NCI-H2107 treated with DMSO at 0.1 percent for 48 hours (cell line): Measurements from ENCODE around the gene CGN.

Experiments used
- DNase-seq: peaks from one replicate; lab custom pipeline; 2025; ENCODE audit not compliant: unreplicated experiment; lab: John Stamatoyannopoulos, UW

Gene CGN

DNA sequence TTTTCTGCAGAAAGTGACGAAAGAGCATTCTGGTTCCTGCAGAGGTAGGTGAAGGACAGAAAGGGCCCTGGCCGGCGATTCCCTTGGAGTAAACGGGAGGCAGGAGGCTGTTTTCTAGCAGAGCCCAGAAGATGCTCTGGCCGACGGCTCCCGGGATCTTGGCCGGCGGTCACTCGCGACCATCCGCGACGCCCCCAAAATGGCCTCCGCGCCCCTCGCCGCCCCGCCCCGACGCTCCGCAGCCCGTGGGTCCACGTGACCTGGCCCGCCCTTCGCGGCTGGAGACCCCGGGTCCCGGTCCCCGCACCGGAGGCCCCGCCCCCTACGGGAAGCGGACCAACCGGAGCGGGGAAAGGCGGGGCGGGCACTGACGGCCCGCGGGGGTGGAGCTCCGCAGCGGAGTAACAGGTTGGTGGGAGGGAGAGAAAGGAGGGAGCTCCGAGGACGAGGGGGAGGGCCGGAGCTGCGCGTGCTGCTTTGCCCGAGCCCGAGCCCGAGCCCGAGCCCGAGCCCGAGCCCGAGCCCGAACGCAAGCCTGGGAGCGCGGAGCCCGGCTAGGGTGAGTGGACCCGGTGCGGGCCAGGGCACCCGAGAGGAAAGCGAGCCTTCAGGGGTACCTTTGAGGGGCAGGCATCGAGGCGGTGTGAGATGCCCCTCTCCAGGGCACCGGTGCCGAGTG lies at the start of gene CGN:
TSS of gene CGN (plus strand) at position 431 of the 679 bp plus-strand sequence. CDS start 7,133 bp downstream, outside the sequence.
- peak; percentile 85 for DNase-seq

DNA sequence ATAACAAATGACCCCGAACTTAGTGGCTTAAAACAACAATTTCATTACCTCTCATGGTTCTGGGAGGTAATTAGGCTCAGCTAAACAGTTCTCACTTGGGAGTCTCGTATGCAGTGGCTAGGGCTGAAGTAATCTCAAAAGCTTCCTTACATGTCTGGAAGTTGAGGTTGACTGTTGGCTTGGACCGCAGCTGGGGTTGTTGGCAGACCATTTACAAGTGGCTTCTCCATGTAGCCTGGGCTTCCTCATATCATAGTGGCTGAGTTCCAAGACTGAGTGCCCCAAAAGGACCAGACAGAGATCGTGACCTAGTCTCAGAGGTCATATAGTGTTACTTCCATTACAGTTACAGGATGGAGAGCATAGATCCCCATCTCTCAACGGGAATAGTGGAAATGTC lies 49.5 kb upstream of the CGN start:
- DNase-seq, result no peak

GRCh38 chr1:151465026-151465425 lies 46.2 kb upstream of the CGN start:
- no peak for DNase-seq

GRCh38 chr1:151472856-151473731 lies 38.1 kb upstream of the CGN start:
- DNase-seq, result no peak

- DNase-seq, result no peak
Measured at GRCh38 chr1:151474745-151475144, 36.4 kb upstream of the CGN start.

GRCh38 chr1:151475175-151475574 lies 36.0 kb upstream of the CGN start:
- DNase-seq, result no peak

DNA sequence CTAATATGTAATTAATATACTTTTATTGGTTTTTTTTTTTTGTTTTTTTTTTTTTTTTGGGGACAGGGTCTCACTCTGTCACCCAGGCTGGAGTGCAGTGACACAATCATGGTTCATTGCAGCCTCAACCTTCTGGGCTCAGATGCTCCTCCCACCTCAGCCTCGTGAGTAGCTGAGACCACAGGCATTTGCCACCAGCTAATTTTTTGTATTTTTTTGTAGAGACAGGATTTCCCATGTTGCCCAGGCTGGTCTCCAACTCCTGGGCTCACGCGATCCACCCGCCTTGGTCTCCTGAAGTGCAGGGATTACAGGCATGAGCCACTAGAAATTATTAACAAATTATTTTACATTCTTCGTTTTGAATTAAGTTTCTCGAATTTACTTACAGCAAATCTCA lies 35.1 kb upstream of the CGN start:
- no peak for DNase-seq

GRCh38 chr1:151477066-151477465 lies 34.1 kb upstream of the CGN start:
- no peak for DNase-seq

- no peak for DNase-seq
Measured at GRCh38 chr1:151478140-151478812, 32.9 kb upstream of the CGN start.

GRCh38 chr1:151478923-151479322 lies 32.3 kb upstream of the CGN start:
- DNase-seq, result no peak

DNA sequence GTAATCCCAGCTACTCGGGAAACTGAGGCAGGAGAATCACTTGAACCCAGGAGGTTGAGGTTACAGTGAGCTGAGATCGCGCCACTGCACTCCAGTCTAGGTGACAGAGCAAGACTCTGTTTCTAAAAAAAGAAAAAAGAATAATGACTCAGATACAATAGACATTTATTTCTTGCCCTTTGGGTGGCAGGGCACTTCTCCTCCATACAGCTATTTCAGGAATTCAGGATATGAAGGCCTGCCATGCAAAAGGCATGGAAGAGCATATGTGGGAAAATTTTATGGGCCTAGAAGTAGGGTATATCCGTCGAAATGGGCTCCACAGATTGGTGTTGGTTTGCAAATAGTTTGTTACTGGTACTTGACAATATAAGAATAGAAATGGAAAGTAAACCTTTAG lies 31.7 kb upstream of the CGN start:
- DNase-seq, result no peak

DNA sequence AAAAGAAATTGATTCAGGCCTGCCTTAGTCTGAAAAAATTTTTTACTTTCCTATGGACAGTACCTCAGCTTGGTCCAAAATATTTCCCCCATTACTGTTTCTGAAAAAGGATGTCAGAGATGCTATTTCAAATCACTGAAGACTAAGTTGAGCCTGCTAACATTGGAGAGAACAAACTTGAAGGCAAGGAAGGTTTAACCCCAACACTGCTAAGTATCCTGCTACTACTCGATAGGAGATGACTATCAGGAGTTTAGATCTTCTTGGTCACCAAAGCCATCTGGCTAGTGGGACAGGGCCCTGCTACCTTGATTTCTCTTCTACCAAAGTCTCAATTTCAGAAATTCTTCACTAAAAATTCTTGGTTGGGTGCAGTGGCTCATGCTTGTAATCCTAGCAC lies 29.2 kb upstream of the CGN start:
- DNase-seq, result no peak

GRCh38 chr1:151485685-151486255 lies 25.4 kb upstream of the CGN start:
- no peak for DNase-seq

DNA sequence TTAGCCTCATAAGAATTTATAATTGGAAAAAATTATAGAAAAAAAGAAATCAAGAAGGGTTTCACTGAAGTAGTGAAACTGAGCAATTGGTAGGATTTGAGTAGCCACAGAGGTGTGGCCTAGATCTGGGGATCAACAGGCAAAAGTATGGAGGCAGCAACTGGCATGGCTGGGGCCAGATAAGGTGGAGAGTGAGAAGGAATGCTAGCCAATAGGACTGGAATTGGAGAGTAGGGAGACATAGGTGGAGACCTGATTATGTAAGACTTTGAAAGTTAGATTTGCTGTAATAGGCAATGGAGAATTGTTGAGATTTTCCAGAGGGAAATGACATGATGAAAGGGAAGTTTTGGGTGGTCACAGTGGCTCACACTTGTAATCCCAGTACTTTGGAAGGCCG lies 24.6 kb upstream of the CGN start:
- no peak for DNase-seq

GRCh38 chr1:151491641-151492040 lies 19.5 kb upstream of the CGN start:
- no peak for DNase-seq

GRCh38 chr1:151492120-151492519 lies 19.1 kb upstream of the CGN start:
- DNase-seq, result no peak

DNA sequence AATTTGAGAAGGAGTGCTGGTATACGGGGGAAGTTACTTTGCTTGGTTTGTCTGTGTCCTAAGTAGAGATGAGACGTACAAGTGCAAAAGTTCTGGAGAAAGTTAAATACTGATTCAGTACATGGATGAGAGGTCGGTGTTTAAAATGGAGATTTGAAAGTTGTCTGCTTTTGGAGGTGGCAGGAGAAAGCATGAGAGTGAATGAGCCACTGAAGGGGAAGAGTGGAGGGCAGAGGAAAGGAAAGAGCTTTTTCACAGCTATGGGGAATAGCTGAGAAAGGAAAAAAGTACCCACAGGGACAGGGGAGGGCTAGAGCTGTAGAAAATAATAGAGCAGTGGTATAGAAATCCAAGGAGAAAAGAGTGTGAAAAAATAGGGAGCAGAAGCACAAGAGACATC lies 18.1 kb upstream of the CGN start:
- no peak for DNase-seq

- DNase-seq, result no peak
Measured at GRCh38 chr1:151494741-151495281, 16.4 kb upstream of the CGN start.

GRCh38 chr1:151495316-151495715 lies 15.9 kb upstream of the CGN start:
- DNase-seq, result no peak

- DNase-seq, result no peak
Measured at GRCh38 chr1:151499365-151499764, 11.8 kb upstream of the CGN start.

DNA sequence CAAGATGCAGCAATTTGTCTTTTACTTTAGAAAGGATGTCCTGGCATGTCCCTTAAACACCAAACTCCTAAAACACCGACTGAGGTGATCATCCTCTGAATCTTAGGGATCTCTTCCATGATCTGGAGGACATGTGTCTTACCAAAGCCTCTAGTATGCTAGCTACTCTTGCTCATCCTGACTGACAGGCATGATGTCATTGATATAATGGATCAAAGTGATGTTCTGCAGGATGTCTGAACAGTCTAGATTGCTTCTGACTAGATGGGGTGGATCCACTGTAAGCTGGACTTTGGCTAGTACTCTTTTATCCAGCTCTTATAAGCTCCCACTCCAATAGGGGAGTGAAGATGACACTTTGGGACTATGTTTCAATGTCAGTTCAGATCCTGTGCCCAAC lies 11.3 kb upstream of the CGN start:
- no peak for DNase-seq
